SK-N-MC (cell line): ENCODE measurements around the gene COL9A1.

Source experiments
- EZH2 ChIP-seq: fragments of 200-600 bp; sonication (generic); IDR thresholded peaks from one replicate; pipeline ENCODE4 v1.6.1; 2017; ENCODE audit warnings: antibody characterized with exemption
- FOXP2 ChIP-seq: optimal IDR thresholded peaks from 2 replicates; pipeline ENCODE3; 2011; ENCODE audit warnings: mild to moderate bottlenecking, moderate library complexity; ENCODE audit not compliant: insufficient read depth; ENCODE audit errors: extremely low read length, control extremely low read depth
- POLR2AphosphoS5 ChIP-seq: IDR thresholded peaks from 2 replicates; pipeline ENCODE4 v1.6.1; 2012; ENCODE audit warnings: mild to moderate bottlenecking, low read depth, low read length, borderline replicate concordance

DNA sequence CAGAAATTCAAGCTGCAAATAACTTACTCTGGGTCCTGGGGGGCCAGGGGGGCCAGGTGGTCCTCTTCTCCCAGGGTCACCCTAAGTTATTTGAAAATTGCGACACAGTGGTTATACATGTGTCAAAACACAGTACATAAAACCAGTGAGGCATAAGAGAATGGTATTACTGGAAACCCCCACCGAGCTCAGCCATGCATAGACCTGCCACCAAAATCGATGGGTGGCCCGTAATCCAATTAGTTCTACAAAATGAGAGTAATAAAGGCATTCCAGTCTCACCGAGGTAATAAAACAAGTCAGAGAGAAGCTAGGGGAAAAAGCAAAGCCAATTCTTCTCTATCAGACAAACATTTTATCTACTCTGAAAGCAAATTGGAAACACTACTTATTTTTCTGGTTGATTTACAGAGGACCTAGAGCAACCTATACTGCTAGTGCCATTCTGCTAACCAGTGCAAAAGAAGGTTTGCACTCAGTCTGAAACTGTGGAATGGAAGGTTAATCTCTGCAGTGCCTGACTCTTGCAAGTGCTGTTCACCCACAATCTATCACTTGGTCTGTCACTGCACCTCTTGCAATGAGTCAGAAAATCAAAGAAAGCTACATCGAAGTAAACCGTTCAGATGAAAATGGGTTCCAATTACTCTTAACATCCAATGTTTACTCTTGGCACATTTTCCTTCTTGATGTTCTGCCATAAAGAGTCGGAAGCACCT is 32.4 kb downstream of the COL9A1 start:
- TF ChIP-seq POLR2AphosphoS5 (no peak; the same call in 1 of the 2 replicates), EZH2 (no peak), FOXP2 (no peak)
